ENCODE data around the gene HOMER3. TPM values are rescaled to one million over a fixed set of nuclear protein-coding genes. Genes with fewer than 3 reads are reported as not detected.
"Not testable (repeated sequence)": the region's sequence is repeated elsewhere in the genome, so short reads cannot be mapped to it uniquely, and the experiment has no call there.

The HOMER3 gene
- polyA plus RNA-seq, 6 donors from 2014 or later: 0.44 to 0.69 (median 0.49) TPM; not detected in 3

GRCh38 chr19:18969931-18970659 is 29.1 kb upstream of the HOMER3 start:
- Mint-ChIP-seq H3K36me3 (no peaks in the 10 kb centered on the region), H3K27me3 (peaks cover 4 to 30% (median 6%) of the 10 kb centered on the region in 3 donors), H3K4me1 (no peaks in the 10 kb centered on the region), H3K27ac (no peak overlapping the region), H3K4me3 (no peak overlapping the region), H3K9me3 (peaks cover 0 to 5% (median 3%) of the 10 kb centered on the region in 7 donors)
- ATAC-seq (ENCODE audit: low read depth in 2 of 2) (no peak), DNase-seq (no peak)

DNA sequence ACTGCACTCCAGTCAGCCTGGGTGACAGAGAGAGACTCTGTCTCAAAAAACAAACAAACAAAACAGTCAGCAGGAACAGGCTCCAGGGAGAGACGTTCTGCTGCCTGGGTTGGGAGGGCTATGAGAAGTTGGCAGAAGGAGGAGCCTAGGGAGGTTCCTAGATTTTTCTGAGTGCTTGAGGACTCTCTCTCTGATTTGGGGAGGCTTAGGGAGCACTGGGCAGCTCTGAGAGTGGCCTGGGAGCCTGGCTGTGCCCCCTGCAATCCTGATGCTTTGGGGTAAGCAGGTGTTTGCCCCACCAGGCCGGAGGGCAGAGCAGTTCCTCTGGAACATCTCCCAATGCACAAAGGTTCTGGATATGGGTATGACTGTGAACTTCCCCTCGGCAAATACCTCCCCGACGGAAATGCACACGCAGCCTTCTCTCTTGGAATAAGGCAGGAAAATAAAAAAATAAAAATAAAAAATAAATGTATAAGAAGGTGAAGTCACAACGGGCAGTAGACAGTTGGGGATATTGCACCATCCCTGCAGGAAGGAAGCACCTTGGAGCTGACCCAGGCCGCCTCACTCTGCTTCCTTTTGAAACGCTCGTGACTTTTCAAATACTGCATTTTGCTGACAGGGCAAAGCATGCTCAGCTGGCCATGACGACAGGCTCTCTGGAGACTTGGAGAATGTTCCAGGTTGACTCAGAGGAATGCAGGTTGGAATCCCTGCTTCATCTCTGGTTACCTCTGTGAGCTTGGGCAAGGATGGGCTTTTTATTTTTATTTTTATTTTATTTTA is 26.5 kb upstream of the HOMER3 start:
- peaks cover 4 to 32% (median 9%) of the 10 kb centered on the region in 3 donors for H3K27me3 Mint-ChIP-seq
- H3K36me3 Mint-ChIP-seq: no peaks in the 10 kb centered on the region
- H3K4me1 Mint-ChIP-seq: no peaks in the 10 kb centered on the region
- peaks cover 0 to 5% (median 3%) of the 10 kb centered on the region in 7 donors for H3K9me3 Mint-ChIP-seq
- DNase-seq (no peak), ATAC-seq (ENCODE audit: low read depth in 2 of 2) (no peak)
- H3K4me3 Mint-ChIP-seq: no peak overlapping the region
- H3K27ac Mint-ChIP-seq: peak overlapping the region in 1 of 6 donors; percentile 44

DNA sequence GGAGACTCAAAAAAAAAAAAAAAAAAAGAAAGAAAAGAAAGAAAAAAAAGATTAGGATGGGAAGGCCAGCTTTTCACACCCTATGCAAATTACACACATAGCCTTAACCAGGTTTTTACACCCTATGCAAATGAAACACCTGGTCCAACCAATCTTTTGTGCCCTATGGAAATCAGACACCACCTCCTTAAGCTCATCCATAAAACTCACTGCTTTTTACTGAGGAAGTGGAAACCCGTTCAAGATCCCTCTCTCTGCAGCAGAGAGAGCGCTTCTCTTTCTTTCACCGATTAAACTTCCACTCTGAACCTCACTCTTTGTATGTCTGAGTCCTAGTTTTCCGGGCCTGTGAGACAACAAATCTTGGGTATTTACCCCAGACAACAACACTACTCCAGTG is 25.3 kb upstream of the HOMER3 start:
- H3K36me3 Mint-ChIP-seq: no peaks in the 10 kb centered on the region
- no peak for ATAC-seq (ENCODE audit: low read depth in 2 of 2)
- H3K27ac Mint-ChIP-seq: no peak overlapping the region

GRCh38 chr19:18964121-18964520 is 23.1 kb upstream of the HOMER3 start:
- no peak overlapping the region for H3K4me3 Mint-ChIP-seq

More for the DNA sequence above, 25.3 kb upstream of the HOMER3 start:
- no peak for DNase-seq
- Mint-ChIP-seq H3K4me3 (no peak overlapping the region), H3K27me3 (peaks cover 12 to 44% (median 22%) of the 10 kb centered on the region in 3 donors), H3K4me1 (peaks cover 10 to 11% (median 11%) of the 10 kb centered on the region in 3 donors), H3K9me3 (peaks cover 0 to 5% (median 3%) of the 10 kb centered on the region in 7 donors)

GRCh38 chr19:18961767-18962620 is 21.0 kb upstream of the HOMER3 start:
- Mint-ChIP-seq H3K36me3 (no peaks in the 10 kb centered on the region), H3K4me3 (peak overlapping the region in 3 of 8 donors; percentile 7 to 73 (median 52)), H3K4me1 (peaks cover 12 to 13% (median 12%) of the 10 kb centered on the region in 3 donors), H3K9me3 (peaks cover 0 to 3% (median 0%) of the 10 kb centered on the region in 7 donors), H3K27ac (no peak overlapping the region), H3K27me3 (peaks cover 9 to 31% (median 24%) of the 10 kb centered on the region in 3 donors)
- DNase-seq (no peak), ATAC-seq (ENCODE audit: low read depth in 2 of 2) (peak in 1 of 2 donors; percentile 32)

More at GRCh38 chr19:18964121-18964520, 23.1 kb upstream of the HOMER3 start:
- H3K4me1 Mint-ChIP-seq: peaks cover 12 to 13% (median 12%) of the 10 kb centered on the region in 3 donors
- H3K27ac Mint-ChIP-seq: no peak overlapping the region
- peaks cover 0 to 5% (median 3%) of the 10 kb centered on the region in 7 donors for H3K9me3 Mint-ChIP-seq
- peaks cover 9 to 47% (median 24%) of the 10 kb centered on the region in 3 donors for H3K27me3 Mint-ChIP-seq
- H3K36me3 Mint-ChIP-seq: no peaks in the 10 kb centered on the region
- DNase-seq (no peak), ATAC-seq (ENCODE audit: low read depth in 2 of 2) (no peak)

DNA sequence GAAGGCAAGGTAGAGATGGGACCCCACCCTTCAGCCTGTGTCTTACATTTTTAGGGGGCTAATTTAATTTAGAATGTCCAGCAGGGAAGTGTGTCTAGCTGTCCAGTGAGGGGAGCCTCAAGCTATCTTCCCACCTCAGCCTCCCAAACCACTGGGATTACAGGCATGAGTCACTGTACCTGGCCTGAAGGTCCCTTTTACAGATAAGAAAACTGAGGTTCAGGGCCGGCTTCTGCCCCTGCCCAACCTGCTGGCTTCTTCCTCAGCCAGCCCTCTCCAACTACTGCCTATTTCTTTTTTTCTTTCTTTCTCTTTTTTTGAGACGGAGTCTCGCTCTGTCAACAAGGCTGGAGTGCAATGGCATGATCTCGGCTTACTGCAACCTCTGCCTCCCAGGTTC is 19.4 kb upstream of the HOMER3 start:
- Mint-ChIP-seq H3K27ac (no peak overlapping the region), H3K9me3 (peaks cover 0 to 3% (median 0%) of the 10 kb centered on the region in 7 donors), H3K4me3 (no peak overlapping the region), H3K27me3 (peaks cover 9 to 31% (median 26%) of the 10 kb centered on the region in 3 donors), H3K4me1 (peaks cover 12 to 13% (median 12%) of the 10 kb centered on the region in 3 donors), H3K36me3 (no peaks in the 10 kb centered on the region)
- DNase-seq (no peak), ATAC-seq (ENCODE audit: low read depth in 2 of 2) (no peak)

- no peak overlapping the region for H3K4me3 Mint-ChIP-seq
- H3K4me1 Mint-ChIP-seq: peaks cover 0 to 5% (median 3%) of the 10 kb centered on the region in 3 donors
- H3K36me3 Mint-ChIP-seq: peaks cover 0 to 8% of the 10 kb centered on the region in 2 donors
- H3K27me3 Mint-ChIP-seq: peaks cover 0 to 29% (median 13%) of the 10 kb centered on the region in 3 donors
- DNase-seq (no peak), ATAC-seq (ENCODE audit: low read depth in 2 of 2) (no peak)
- peaks cover 0 to 11% (median 0%) of the 10 kb centered on the region in 7 donors for H3K9me3 Mint-ChIP-seq
- peak overlapping the region in 2 of 6 donors; percentile 28 to 59 for H3K27ac Mint-ChIP-seq
These were observed 14.0 kb upstream of the HOMER3 start for GRCh38 chr19:18955042-18955441.

GRCh38 chr19:18954094-18954493 is 13.1 kb upstream of the HOMER3 start:
- H3K9me3 Mint-ChIP-seq: peaks cover 0 to 11% (median 0%) of the 10 kb centered on the region in 7 donors

GRCh38 chr19:18952364-18953003 is 11.5 kb upstream of the HOMER3 start:
- not testable (repeated sequence) for ATAC-seq (ENCODE audit: low read depth in 2 of 2); H3K36me3 Mint-ChIP-seq; H3K4me1 Mint-ChIP-seq; H3K4me3 Mint-ChIP-seq; DNase-seq
- Mint-ChIP-seq H3K9me3 (peaks cover 0 to 11% (median 0%) of the 10 kb centered on the region in 7 donors), H3K27ac (peak overlapping the region in 1 of 6 donors; percentile 67), H3K27me3 (peaks cover 3 to 29% (median 24%) of the 10 kb centered on the region in 3 donors)

More at GRCh38 chr19:18954094-18954493, 13.1 kb upstream of the HOMER3 start:
- H3K4me1 Mint-ChIP-seq: peaks cover 0 to 5% (median 3%) of the 10 kb centered on the region in 3 donors
- peaks cover 0 to 8% of the 10 kb centered on the region in 2 donors for H3K36me3 Mint-ChIP-seq
- H3K4me3 Mint-ChIP-seq: no peak overlapping the region
- ATAC-seq (ENCODE audit: low read depth in 2 of 2) (no peak), DNase-seq (no peak)
- no peak overlapping the region for H3K27ac Mint-ChIP-seq
- peaks cover 0 to 29% (median 14%) of the 10 kb centered on the region in 3 donors for H3K27me3 Mint-ChIP-seq

GRCh38 chr19:18951721-18952281 is 10.8 kb upstream of the HOMER3 start:
- peaks cover 3 to 29% (median 24%) of the 10 kb centered on the region in 3 donors for H3K27me3 Mint-ChIP-seq
- peaks cover 0 to 8% of the 10 kb centered on the region in 2 donors for H3K36me3 Mint-ChIP-seq
- H3K4me1 Mint-ChIP-seq: peaks cover 0 to 5% (median 3%) of the 10 kb centered on the region in 3 donors
- DNase-seq (no peak), ATAC-seq (ENCODE audit: low read depth in 2 of 2) (no peak)
- peak overlapping the region in 1 of 6 donors; percentile 47 for H3K27ac Mint-ChIP-seq
- H3K9me3 Mint-ChIP-seq: peaks cover 0 to 11% (median 0%) of the 10 kb centered on the region in 7 donors
- no peak overlapping the region for H3K4me3 Mint-ChIP-seq

DNA sequence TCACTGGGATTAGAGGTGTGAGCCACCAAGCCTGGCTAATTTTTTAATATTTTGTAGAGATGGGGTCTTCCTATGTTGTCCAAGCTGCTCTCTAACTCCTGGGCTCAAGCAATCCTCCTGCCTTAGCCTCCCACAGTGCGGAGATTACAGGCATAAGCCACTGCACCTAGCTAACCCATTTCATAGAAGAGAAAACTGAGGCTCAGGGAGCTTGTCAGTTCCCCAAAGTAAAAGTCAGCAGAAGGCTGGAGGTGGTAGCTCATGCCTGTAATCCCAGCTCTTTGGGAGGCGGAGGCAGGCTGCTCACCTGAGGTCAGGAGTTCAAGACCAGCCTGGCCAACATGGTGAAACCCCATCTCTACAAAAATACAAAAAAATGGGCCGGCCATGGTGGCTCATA is 8.8 kb upstream of the HOMER3 start:
- ATAC-seq (ENCODE audit: low read depth in 2 of 2) (no peak), DNase-seq (no peak)
- Mint-ChIP-seq H3K27ac (no peak overlapping the region), H3K9me3 (peaks cover 0 to 6% (median 0%) of the 10 kb centered on the region in 7 donors), H3K27me3 (peaks cover 8 to 31% (median 26%) of the 10 kb centered on the region in 3 donors), H3K36me3 (peaks cover 0 to 3% of the 10 kb centered on the region in 2 donors), H3K4me1 (peaks cover 4 to 6% (median 4%) of the 10 kb centered on the region in 3 donors), H3K4me3 (no peak overlapping the region)

- Mint-ChIP-seq H3K36me3 (no peaks in the 10 kb centered on the region), H3K4me1 (peaks cover 3 to 6% (median 4%) of the 10 kb centered on the region in 3 donors), H3K9me3 (no peaks in the 10 kb centered on the region), H3K27ac (no peak overlapping the region), H3K4me3 (peak overlapping the region in 2 of 8 donors; percentile 12 to 24), H3K27me3 (peaks cover 8 to 31% (median 17%) of the 10 kb centered on the region in 3 donors)
- ATAC-seq (ENCODE audit: low read depth in 2 of 2) (no peak), DNase-seq (no peak)
These were observed 7.9 kb upstream of the HOMER3 start for GRCh38 chr19:18948976-18949356.
